ENCODE data around the gene KIF19.
"Not testable (repeated sequence)": the region's sequence is repeated elsewhere in the genome, so short reads cannot be mapped to it uniquely, and the experiment has no call there.

The KIF19 gene

GRCh38 chr17:74404218-74404617 is 78.2 kb downstream of the KIF19 start:
- H3K36me3 ChIP-seq, result no peaks in the 10 kb centered on the region
- no peak overlapping the region for H3K4me2 ChIP-seq
- no peaks in the 10 kb centered on the region for H4K20me1 ChIP-seq
- peaks cover under 1% of the 10 kb centered on the region for H3K4me1 ChIP-seq
- no peak overlapping the region for H3K9ac ChIP-seq
- no peak overlapping the region for H3K27ac ChIP-seq
- no peak overlapping the region for H3K4me3 ChIP-seq
- TF ChIP-seq Cebpa-rat (IDR thresholded peaks at IDR 0.05), result no peak
- no peaks in the 10 kb centered on the region for H3K9me3 ChIP-seq
- no peaks in the 10 kb centered on the region for H3K27me3 ChIP-seq

- Histone ChIP-seq H3K9me3 (no peaks in the 10 kb centered on the region), H3K4me3 (no peak overlapping the region), H3K4me1 (peaks cover 6% of the 10 kb centered on the region), H3K27me3 (no peaks in the 10 kb centered on the region), H3K4me2 (no peak overlapping the region), H3K36me3 (no peaks in the 10 kb centered on the region), H3K27ac (no peak overlapping the region), H3K9ac (no peak overlapping the region), H4K20me1 (no peaks in the 10 kb centered on the region)
- TF ChIP-seq Cebpa-rat (IDR thresholded peaks at IDR 0.05), result no peak
These were observed 78.8 kb downstream of the KIF19 start for GRCh38 chr17:74404789-74405188.

DNA sequence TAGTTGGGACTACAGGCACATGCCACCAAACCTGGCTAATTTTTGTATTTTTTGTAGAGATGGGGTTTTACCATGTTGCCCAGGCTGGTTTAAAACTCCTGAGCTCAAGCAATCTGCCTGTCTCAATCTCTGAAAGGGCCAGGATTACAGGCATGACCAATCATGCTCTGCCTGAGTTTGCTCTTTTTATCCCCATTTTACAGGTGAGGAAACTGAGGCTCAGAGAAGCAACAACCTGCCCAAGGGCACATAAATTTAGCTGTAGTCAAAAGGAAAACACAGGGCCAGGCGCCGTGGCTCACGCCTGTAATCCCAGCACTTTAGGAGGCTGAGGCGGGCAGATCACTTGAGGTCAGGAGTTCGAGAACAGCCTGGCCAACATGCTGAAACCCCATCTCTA is 79.3 kb downstream of the KIF19 start:
- peaks cover 11% of the 10 kb centered on the region for H3K4me1 ChIP-seq
- H4K20me1 ChIP-seq, result not testable (repeated sequence)

More for the DNA sequence above, 79.3 kb downstream of the KIF19 start:
- not testable (repeated sequence) for H3K36me3 ChIP-seq, H3K4me2 ChIP-seq, H3K9me3 ChIP-seq, H3K27ac ChIP-seq, H3K4me3 ChIP-seq, H3K9ac ChIP-seq, H3K27me3 ChIP-seq
